IPS-NIHi7 (cell line): ENCODE measurements around the gene SLC1A3.
A peak's percentile ranks its signal among the peaks of the same experiment; 100 is the strongest.

ENCODE experiments used
- DNase-seq: peaks from one replicate; pipeline ENCODE4 v3.0.0; 2012; ENCODE audit warnings: mixed read lengths; ENCODE audit errors: extremely low spot score

Gene SLC1A3

DNA sequence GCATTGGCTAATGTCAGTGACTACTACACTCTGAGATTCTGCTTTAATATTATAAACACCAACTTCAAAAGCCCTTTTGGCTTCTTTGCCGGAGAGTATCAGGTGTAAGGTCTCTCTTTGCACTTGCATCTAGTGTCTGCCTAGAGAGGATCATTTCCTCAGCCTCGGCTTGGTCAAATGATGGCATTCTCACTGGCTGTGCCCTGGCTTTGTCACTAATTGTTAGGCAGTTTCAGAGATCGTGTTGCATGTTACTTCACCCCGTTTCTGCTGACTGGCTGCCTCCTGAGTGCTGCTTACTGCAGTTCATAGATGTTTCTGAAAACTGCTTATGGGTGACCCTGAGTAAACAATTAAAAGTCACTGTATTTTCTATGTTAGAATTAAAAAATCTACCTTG is 48.8 kb downstream of the SLC1A3 start:
- DNase-seq = no peak

DNA sequence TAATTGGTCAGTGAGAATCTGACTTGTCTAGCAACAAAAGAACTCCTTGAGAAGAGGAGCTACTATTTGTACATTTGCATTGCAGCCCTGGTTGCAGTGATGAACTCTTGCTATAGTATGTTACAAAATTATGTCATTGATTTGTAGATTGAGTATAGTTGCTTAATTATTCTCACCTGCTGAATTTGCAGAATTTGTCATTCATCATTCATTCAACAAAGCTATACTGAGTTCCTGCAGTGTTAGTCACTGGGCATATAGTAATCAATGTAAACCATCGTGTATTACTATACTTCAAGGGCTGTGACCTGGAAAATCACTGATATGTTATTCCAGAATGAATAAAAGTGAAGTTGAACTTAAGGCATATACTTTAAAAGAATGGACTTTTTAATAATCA is 50.1 kb downstream of the SLC1A3 start:
- DNase-seq = no peak

DNA sequence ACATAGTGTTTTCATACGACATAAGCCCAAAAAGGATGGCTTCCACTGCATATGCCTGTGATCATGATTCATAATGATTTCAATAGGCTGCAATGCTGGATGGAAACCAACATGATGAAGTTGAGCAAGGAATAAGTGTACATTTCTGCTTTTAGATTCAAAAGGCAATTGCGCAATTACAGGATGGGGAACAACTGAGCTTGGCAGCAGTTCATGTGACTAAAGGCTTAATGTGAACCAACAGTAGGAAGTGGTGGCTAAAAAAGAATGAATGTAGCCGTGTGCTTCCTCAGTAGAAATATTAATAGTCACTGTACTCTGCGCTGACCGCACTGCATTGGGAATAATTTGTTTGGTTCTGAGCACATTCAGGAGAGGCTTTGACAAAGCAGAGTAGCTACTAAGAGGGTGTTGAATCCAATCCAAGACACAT is 51.2 kb downstream of the SLC1A3 start:
- DNase-seq = no peak

DNA sequence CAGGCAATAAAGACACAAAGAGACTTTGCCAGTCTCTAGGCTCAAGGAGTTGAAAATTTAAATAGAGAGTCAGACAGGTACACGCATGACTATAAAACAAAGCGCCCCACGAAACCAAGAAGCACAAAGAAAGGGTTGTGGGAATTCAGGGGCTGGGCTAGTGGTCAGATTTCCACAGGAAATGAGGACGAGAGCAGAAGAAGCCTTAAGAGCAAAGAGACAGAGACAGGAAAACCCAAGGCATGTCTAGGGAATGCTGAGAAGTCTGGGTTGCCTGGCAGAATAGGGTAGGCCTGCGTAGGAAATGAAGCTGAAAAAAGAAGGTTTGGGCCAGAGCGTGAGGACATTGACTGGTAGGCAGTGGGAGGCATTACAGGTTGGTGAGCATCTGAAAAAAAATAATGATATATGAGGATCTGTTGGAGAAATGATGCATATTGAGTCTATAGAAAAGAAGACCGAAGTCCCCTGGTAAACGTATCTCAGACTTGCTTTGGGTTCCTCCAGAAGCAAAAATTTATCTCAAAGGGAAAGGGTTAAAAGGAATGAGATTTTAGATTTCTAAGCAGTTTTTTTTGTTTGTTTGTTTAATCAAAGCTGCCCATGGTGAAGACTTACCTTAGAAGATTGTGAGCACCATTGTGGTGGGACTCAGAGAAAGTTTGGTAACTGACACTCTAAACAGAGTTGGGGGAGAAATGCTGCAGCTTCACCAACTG is 51.8 kb downstream of the SLC1A3 start:
- no peak for DNase-seq

DNA sequence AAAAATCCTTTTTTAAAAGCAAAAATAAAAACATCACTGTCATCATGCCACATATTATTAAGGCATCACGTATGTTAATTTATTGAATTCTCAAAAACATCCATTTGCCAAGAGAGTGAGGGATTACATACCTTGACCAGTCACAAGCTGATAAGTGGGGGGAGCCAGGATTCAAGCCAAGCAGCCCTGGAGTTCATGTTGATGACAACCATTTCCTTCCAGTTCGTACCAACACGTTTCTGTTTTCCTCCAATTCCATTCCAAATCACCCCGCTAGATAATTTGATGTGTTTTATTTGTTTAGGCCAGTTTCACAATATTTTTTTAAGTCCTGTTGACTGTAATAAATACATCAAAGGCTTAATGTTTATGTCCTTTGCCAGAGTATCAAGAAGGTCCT is 53.0 kb downstream of the SLC1A3 start:
- DNase-seq = no peak

DNA sequence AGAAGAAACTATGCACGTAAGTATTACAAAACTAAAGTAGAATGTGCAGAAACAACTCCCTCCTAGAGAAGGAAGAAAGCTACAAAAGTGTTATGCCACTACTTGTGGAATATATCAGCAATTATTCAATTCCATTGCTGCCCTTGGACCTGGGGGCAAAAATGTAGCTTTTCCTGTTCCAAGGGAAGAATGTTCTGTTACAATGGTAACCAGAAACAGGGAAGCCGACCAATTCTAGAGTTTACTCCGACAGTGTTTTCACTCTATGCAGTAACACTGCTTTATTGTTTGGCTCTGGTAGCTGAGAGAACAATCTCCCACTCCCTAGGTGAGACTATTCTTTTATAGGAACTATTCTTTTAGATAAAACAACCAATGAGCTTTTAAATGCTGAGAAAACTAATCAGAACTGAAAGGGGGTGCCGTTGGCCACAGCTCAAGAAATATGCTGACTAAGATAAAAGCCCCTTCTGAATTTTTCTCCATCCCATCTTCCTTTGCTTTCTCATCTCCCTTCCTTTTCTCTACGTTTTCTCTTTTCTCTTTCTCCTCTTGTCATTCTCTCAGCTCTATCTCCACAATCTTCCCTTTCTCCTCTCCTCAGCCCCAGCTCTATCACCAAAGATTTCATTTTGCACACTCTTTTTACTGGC is 54.1 kb downstream of the SLC1A3 start:
- DNase-seq = no peak

DNA sequence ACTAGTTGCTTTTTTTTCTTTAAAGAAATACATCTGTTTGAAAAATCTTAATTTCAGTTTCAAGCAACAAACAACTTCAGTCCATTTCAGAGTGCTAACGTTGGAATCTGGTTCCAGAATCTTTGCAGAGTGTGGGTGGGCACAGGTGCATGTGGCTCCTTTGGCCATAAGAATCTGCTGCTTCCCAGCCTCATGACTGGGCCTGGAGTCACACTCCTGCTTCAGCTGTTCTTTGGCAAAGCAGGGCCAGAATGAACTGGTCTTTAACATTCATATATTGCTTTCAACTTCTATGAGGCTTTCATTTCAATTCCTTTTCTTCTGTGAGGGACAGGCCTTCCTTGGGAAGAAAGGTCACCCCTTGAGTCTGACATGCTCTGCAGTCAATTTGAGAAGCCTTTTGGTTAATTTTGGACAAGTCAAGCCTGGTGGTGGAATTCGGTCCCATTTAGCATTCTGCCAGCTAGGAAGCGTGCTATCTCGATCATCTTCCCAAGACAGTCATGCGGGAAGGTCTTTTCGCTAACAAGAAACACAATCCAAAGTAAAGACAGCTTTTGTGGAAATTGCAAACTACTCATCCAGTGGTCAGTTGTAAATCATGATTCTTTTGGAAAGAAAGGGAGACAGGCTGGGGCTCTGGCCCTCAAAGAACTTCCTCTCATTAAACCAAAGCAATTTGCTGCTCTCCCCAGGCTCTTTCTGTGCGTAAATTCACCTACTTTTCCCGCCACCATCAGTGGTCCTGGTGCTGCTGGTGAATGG is 55.2 kb downstream of the SLC1A3 start:
- no peak for DNase-seq

DNA sequence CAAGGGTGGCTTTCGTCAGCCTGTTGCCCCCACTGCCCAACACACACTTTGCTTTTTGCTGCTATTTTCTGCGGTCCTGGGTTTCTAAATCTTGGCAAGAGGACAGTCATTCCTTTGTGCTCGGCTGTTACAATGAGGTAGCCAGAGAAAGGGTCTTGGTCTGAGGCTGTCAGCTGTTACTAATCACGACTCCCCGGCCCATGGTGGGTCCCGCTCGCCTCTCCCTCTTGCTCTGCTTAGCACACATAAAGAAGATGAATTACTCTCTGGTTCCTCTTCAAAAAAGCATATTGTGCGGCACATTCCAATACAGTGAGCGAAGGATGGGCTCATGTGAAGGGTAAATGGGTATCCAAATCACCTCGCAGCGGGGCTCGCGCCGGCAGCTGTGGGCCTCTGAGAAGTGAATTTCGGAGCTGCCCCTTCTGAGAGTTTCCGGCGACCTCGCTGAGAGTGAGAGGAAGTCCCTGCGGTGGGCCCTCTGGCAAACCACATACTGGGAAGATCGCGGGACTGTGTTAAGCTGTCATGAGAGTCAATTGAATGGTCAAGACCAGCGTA is 56.0 kb downstream of the SLC1A3 start:
- no peak for DNase-seq

DNA sequence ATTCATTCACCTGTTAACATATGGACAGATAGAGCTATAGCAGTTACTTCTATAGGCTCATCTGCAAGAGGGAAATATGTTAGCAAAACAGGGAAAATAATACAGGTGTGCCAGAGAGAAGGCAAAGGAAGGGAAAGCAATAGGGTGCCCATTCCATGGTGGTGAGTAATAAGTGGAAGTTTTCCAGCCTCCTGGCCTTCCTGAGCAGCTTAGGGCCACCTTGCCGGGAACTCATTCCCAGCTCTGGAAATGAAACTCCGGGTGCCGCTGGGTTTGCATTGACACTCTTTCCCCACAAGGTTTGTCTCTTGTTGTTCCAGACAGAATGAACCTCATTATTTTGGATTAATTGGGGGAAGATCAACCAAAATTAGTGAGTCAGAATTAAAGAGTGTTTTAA is 58.4 kb downstream of the SLC1A3 start:
- DNase-seq = peak; percentile 31

DNA sequence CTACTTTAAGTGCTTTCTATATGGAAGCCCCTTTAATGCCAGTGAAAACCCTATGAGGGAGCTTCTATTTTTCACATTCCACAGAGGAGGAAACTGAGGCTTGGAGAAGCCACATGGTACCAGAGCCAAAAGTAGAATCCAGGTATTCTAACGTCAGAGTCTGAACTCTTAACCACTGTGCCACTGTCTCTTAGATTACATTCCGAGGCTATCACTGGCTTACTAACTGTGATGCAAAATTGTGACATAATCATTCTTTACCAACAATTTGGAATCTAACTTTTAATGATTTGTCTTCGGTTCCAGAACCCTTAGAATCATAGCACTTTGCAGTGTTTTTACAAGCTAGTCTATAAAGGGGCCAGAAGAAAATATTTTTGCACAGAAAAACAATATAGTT is 59.2 kb downstream of the SLC1A3 start:
- DNase-seq = no peak

DNA sequence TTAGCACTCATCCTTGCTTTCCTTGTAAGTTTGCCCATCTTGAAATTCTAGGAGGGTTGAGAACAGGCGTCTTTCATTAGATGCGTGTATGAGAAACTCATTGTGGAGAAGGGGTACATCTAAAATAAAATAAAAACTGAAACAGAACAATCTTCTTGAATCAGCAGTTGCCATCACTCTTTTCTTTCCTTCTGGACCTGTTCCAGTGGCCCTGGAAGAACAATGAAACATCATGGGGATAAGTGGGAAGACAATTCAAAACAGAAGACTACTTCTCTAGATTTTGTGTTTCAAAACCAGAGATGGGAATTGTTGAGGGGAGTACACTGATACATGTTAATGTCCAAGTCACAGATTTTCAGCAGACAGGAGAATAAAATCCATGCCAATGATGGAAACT is 59.9 kb downstream of the SLC1A3 start:
- no peak for DNase-seq

DNA sequence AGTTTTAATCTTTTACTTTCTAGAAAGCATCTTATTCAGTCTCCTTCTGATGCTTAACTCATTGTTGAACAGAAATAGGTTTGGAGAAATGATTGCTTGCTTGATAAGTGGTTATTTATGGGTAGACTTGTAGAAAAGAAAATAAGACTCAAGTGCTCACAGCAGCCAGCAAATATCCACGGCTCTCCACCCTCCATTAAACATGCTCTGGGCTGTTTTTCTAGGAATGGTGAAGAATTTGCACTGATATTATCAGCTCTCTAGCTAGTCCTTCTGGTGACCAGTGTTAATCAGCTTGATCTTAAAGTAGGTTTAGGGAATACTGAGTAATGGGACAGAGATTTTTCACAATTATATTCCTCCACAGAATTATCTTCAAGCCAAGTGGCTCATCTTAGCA is 60.6 kb downstream of the SLC1A3 start:
- DNase-seq = no peak

DNA sequence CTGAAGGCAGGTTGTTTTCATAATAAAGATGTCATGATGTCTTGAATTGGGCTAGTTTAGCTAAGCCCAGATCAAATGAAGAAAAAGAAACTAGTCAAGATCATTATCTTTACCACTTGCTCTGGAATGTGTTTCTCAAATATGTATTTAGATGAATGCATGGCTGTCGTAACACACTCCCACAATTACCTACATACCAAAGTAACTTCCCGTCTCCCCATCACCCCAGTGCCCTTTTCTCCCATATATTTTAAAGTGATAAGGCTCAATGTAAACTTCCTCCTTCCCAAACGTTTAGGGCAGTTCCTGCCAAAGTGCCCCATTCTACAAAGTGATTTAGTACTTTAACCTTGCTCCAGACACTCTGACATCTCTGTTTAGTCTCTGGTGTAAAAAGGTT is 61.4 kb downstream of the SLC1A3 start:
- DNase-seq = no peak

DNA sequence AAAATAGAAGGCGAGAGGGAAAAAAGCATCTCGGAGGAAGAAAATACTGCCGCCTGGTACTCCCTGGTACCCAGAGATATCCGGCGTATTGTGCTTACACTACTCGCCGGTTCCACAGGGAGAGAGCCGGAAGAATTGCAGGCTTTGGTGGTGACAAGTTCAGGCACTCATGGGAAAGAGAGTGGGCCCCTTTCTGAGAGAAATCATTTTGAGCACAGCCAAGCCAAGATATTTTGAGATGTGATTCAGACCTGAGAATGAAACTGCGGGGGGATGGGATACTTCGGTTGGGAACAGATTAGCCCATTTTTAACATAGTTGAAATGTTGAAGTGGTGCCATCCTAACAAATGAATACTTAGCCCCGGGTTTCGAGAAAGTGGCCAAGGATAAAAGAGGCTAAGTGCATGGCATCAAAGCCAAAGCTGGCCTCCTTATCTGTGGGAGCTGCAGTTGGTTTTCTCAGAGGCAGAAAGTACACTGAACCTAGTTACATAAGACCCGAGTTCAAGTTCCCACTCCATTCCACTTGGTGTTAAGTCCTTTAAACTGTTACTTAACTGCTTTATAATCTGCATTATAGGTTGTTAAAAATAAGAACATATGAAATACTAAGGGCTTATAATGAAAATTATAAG is 62.7 kb downstream of the SLC1A3 start:
- no peak for DNase-seq

DNA sequence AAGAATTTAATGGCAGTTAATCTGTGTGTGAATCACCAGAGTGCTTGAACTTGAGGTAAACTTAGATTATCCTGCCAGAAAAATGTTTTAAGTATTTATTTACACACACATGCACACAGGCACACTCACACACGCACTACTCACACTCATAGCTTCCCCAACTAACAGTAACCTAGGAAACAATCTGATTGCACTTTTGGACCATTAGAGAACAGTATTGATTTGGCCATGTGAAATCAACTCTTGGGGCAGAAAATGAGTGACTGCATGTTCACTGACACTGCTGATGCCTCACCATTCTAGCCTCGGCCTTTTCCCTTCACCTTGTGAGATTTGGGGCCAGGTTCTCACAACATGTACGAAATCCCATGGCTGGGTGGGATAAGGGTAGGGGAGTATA is 64.1 kb downstream of the SLC1A3 start:
- DNase-seq = no peak

DNA sequence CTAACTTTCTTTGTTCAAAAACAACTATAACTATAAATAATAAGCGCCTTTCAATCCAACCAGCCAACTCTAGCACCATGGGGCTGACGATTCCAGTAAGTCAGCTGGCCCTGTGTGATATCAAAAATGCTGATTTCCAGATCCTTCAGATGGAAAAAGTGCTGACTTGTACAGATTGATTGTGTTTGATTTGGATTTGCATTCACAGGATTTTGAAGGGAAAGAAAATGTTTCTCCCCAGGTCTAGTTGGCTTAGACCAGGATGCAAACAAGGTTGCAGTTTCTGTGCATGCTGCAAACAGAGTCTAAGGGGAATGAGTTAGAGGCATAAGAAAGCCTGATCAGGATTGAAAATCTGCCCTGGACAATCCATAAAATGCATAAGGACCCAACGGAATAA is 68.9 kb downstream of the SLC1A3 start:
- no peak for DNase-seq

DNA sequence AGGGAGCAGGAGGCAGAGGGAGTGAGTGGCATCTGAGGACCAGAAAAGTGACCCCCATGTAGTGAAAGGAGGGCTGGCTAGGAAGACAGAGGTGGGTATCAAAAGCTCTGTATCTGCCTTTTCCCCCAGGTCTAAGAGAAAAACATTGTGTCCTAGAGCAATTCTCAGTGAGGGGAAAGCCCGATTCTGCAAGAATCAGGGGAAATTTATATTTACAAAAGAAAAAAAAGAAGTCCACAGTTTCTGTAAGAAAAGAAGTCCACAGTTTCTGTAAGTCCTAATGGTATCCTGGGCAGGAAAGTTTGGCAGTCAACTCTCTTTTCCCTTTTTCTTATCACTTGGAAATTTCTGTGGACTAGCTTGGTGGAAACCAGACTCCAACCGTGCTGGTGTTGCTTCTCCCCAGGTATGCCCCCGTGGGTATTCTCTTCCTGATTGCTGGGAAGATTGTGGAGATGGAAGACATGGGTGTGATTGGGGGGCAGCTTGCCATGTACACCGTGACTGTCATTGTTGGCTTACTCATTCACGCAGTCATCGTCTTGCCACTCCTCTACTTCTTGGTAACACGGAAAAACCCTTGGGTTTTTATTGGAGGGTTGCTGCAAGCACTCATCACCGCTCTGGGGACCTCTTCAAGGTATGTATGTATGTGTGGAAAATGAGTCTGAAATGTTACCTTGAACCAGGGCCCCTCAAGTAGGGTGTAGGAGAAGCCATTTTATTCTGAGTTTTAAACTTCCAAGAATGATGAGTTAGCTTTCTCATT is 73.0 kb downstream of the SLC1A3 start:
- DNase-seq = no peak

DNA sequence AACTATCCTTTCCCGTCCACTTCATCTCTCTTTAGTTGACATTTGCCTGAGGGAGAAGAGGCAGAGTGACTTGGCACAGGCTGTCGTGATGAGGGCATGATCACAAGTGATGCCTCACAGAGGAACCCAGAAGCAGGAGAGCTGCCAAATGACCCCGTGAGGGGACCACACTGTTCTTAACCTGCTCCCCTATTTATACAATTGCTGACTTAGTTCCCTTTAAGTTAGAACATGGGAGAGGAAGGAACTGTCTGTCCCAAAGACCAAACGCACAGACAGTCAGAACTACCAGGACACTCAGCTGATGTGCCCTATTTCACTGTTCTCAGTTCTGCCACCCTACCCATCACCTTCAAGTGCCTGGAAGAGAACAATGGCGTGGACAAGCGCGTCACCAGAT is 73.7 kb downstream of the SLC1A3 start:
- no peak for DNase-seq

DNA sequence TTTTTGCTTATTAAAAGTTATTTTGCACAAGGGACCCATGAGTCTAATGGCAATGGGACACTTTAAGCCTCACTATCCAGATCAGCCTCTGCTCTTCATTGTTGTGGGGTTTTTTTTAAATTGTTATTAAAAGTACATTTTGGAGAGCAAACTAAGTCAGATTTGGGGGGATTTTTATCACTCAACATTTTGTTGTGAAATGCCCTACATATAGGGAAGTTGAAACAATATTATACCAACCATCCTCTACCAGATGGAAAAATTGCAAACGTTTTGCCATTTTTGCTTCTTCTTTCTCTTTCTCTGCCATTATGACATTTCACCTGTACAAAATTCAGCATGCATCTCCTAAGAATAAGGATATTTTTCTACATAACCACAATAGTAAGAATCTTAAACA is 75.3 kb downstream of the SLC1A3 start:
- DNase-seq = no peak

DNA sequence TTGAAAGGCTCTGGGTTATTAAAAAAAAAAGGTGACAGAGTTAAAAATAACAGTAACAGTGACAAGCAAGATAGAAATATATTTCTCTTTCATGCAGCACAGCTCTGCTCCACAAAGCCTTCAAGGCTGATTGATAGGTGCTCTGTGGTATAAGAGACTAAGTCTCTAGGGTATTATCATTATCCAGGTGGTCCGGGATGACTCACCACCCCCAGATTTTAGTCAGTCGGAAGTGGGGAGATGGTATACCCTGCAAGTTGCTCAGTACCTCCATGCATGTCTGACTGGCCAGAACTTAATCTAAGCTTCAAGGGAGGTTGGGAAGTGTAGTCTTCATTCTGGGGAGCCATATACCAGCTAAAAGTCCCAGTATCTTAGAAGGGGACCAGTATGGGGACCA is 76.1 kb downstream of the SLC1A3 start:
- no peak for DNase-seq

DNA sequence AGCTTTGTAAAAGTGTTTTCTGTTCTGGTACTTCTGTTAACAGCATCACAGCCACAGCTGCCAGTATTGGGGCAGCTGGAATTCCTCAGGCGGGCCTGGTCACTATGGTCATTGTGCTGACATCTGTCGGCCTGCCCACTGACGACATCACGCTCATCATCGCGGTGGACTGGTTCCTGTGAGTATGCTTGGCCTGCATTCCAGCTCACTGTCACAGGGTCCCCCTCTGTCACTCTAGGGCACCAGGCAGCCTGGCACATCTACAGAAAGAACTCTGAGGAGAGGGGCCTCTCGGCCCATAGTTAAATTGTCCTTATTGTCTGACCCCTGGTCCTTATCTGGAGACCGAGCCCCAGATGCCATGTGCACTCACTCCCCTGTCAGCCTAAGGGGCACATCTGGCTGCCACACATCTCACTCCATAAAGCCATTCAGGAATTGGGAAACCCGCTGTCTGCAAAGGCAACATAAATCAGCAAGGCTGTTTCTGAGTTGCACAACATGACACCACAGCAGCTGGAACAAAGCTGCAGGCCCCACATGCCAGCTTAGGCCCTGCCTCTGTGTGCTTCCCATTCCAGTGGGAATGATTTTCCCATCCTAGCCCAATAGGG is 77.5 kb downstream of the SLC1A3 start:
- DNase-seq = no peak
